HepG2 (cell line): ENCODE measurements around the gene PRKCE. TPM values are rescaled to one million over a fixed set of nuclear protein-coding genes. Genes with fewer than 3 reads are reported as not detected.

Experiments
- ELF1 ChIP-seq: sonication (generic); formaldehyde crosslinking; IDR thresholded peaks from 2 replicates; pipeline ENCODE4 v1.4.0; 2020; ENCODE audit warnings: missing genetic modification reagents
- ELF3 ChIP-seq: IDR thresholded peaks from 2 replicates; pipeline ENCODE4 v1.6.1; 2016; ENCODE audit warnings: missing genetic modification reagents, missing compliant biosample characterization
- NR2C2 ChIP-seq: sonication (generic); formaldehyde crosslinking; IDR thresholded peaks from 2 replicates; pipeline ENCODE4 v1.4.0; 2020; ENCODE audit warnings: missing genetic modification reagents, mild to moderate bottlenecking, moderate library complexity, borderline replicate concordance
- RARA ChIP-seq: IDR thresholded peaks from 2 replicates; pipeline ENCODE4 v1.6.1; 2016; ENCODE audit warnings: missing genetic modification reagents, missing compliant biosample characterization
- RXRA ChIP-seq: sonication (generic); formaldehyde crosslinking; IDR thresholded peaks from 2 replicates; pipeline ENCODE4 v1.5.1; 2020; ENCODE audit warnings: missing genetic modification reagents
- SKI ChIP-seq: fragments of 450-650 bp; IDR thresholded peaks from one replicate; pipeline ENCODE4 v1.6.1; 2018; ENCODE audit warnings: mild to moderate bottlenecking; ENCODE audit not compliant: partially characterized antibody
- TGIF2 ChIP-seq: IDR thresholded peaks from 2 replicates; pipeline ENCODE4 v1.6.1; 2016; ENCODE audit warnings: control low read depth, missing compliant biosample characterization
- ZBTB3 ChIP-seq: sonication (generic); formaldehyde crosslinking; IDR thresholded peaks from 2 replicates; pipeline ENCODE4 v1.4.0; 2020; ENCODE audit warnings: low read depth, mild to moderate bottlenecking, moderate library complexity, missing genetic modification reagents, borderline replicate concordance
- ZBTB38 ChIP-seq: sonication (generic); formaldehyde crosslinking; IDR thresholded peaks from 2 replicates; pipeline ENCODE4 v1.5.1; 2020; ENCODE audit warnings: mild to moderate bottlenecking, missing genetic modification reagents
- ZMYM4 ChIP-seq: sonication (generic); formaldehyde crosslinking; IDR thresholded peaks from 2 replicates; pipeline ENCODE4 v1.8.1; 2023; ENCODE audit warnings: mild to moderate bottlenecking, missing genetic modification reagents
- ZNF281 ChIP-seq: sonication (generic); formaldehyde crosslinking; IDR thresholded peaks from 2 replicates; pipeline ENCODE4 v1.4.0; 2020; ENCODE audit warnings: missing genetic modification reagents, borderline replicate concordance
- ZNF350 ChIP-seq: sonication (generic); formaldehyde crosslinking; IDR thresholded peaks from 2 replicates; pipeline ENCODE4 v1.4.0; 2020; ENCODE audit warnings: mild to moderate bottlenecking, low read depth, missing genetic modification reagents, borderline replicate concordance
- polyA plus RNA-seq, 8 experiments: library from polyadenylated mRNA; depleted of rRNA in 3 of 8; stranded (reverse) in 7 of 8; unstranded in 1 of 8; fragments of >200 nt; fragmentation: Illumina TruSeq in 4 of 8; extraction: Trizol in 4 of 8; gene quantifications; 2 replicates each; pipeline versions ENCODE4 v1.2.1 to v1.2.3, GENCODE V29; 2011 to 2016; ENCODE audit warnings: low read depth in 4 of 8, missing spikeins in 1 of 8, mixed read lengths in 1 of 8; ENCODE audit not compliant: insufficient read depth in 1 of 8
- total RNA-seq, 5 experiments: library from RNA; depleted of rRNA; stranded (reverse); fragments of >200 nt; fragmentation: Illumina TruSeq; extraction: Trizol; gene quantifications; 2 replicates each; pipeline ENCODE4 v1.2.3, GENCODE V29; 2016; ENCODE audit warnings: low read depth in 1 of 5
- TF ChIP-seq, protein P1 (sequence below), 2 experiments: sonication (generic) in 1 of 2; formaldehyde crosslinking in 1 of 2; IDR thresholded peaks; 2 replicates each; pipeline versions ENCODE4 v1.5.1 to v1.6.1; 2011 to 2020; ENCODE audit warnings: borderline replicate concordance in 1 of 2, low read depth in 1 of 2, low read length in 1 of 2, mild to moderate bottlenecking in 1 of 2, missing genetic modification reagents in 1 of 2, moderate library complexity in 1 of 2
- TF ChIP-seq, protein P2 (sequence below): sonication (generic); formaldehyde crosslinking; IDR thresholded peaks from 2 replicates; pipeline ENCODE4 v1.4.0; 2020; ENCODE audit warnings: missing genetic modification reagents
- TF ChIP-seq, protein P3 (sequence below): IDR thresholded peaks from 2 replicates; pipeline ENCODE4 v1.6.1; 2018; ENCODE audit warnings: missing genetic modification reagents

The PRKCE gene
- total and polyA plus RNA-seq, 2 of the 13 experiments (the other 11 are each of a cell fraction or from before 2014, with no cell fraction given): 1.0 to 3.9 TPM

- TF ChIP-seq ZBTB38 (CRISPR knock-in tag) (0 out of 2 replicates have a peak, but pooled peaks have one; percentile 25), SKI (peak; percentile 18), ZMYM4 (0 out of 2 replicates have a peak, but pooled peaks have one; percentile 29), TGIF2 (CRISPR knock-in tag) (peak; percentile 54; the same call in 1 of the 2 replicates), ELF1 (CRISPR knock-in tag) (peak; percentile 41; the same call in 1 of the 2 replicates), ZNF281 (CRISPR knock-in tag) (no peak), RXRA (CRISPR knock-in tag) (peak; percentile 39; the same call in 1 of the 2 replicates), ELF3 (0 out of 2 replicates have a peak, but pooled peaks have one; percentile 22), ZNF350 (CRISPR knock-in tag) (0 out of 2 replicates have a peak, but pooled peaks have one; percentile 38), RARA (CRISPR knock-in tag) (0 out of 2 replicates have a peak, but pooled peaks have one; percentile 9), ZBTB3 (no peak), NR2C2 (CRISPR knock-in tag) (0 out of 2 replicates have a peak, but pooled peaks have one; percentile 33)
- TF ChIP-seq, protein P1, sequence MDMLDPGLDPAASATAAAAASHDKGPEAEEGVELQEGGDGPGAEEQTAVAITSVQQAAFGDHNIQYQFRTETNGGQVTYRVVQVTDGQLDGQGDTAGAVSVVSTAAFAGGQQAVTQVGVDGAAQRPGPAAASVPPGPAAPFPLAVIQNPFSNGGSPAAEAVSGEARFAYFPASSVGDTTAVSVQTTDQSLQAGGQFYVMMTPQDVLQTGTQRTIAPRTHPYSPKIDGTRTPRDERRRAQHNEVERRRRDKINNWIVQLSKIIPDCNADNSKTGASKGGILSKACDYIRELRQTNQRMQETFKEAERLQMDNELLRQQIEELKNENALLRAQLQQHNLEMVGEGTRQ (IDR thresholded peaks at IDR 0.05; ENCODE audit: low read depth, low read length): 0 out of 2 replicates have a peak, but pooled peaks have one; percentile 44
- TF ChIP-seq, protein P1 (CRISPR knock-in tag; IDR thresholded peaks at IDR 0.05; ENCODE audit: borderline replicate concordance): no peak
- TF ChIP-seq, protein P2, sequence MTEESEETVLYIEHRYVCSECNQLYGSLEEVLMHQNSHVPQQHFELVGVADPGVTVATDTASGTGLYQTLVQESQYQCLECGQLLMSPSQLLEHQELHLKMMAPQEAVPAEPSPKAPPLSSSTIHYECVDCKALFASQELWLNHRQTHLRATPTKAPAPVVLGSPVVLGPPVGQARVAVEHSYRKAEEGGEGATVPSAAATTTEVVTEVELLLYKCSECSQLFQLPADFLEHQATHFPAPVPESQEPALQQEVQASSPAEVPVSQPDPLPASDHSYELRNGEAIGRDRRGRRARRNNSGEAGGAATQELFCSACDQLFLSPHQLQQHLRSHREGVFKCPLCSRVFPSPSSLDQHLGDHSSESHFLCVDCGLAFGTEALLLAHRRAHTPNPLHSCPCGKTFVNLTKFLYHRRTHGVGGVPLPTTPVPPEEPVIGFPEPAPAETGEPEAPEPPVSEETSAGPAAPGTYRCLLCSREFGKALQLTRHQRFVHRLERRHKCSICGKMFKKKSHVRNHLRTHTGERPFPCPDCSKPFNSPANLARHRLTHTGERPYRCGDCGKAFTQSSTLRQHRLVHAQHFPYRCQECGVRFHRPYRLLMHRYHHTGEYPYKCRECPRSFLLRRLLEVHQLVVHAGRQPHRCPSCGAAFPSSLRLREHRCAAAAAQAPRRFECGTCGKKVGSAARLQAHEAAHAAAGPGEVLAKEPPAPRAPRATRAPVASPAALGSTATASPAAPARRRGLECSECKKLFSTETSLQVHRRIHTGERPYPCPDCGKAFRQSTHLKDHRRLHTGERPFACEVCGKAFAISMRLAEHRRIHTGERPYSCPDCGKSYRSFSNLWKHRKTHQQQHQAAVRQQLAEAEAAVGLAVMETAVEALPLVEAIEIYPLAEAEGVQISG (CRISPR knock-in tag): 0 out of 2 replicates have a peak, but pooled peaks have one; percentile 19
- TF ChIP-seq, protein P3, sequence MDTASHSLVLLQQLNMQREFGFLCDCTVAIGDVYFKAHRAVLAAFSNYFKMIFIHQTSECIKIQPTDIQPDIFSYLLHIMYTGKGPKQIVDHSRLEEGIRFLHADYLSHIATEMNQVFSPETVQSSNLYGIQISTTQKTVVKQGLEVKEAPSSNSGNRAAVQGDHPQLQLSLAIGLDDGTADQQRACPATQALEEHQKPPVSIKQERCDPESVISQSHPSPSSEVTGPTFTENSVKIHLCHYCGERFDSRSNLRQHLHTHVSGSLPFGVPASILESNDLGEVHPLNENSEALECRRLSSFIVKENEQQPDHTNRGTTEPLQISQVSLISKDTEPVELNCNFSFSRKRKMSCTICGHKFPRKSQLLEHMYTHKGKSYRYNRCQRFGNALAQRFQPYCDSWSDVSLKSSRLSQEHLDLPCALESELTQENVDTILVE (CRISPR knock-in tag): peak; percentile 48; the same call in 1 of the 2 replicates
These were observed 284.5 kb downstream of the PRKCE start (continued) for GRCh38 chr2:45935791-45936622.
